Ovary (tissue), 10 donors: Measurements from ENCODE around the gene TMEM30B. TPM values are rescaled to one million over a fixed set of nuclear protein-coding genes. Genes with fewer than 3 reads are reported as not detected.

Experiments
- DNase-seq, 5 donors: peaks; one replicate each; pipeline ENCODE4 v3.0.0-alpha.2; 2019 to 2020
- H3K27ac ChIP-seq, 2 donors: fragments of 200-600 bp; one replicate each; pipeline versions ENCODE4 v1.5.1 to v1.8.0; 2019 to 2022
- H3K27me3 ChIP-seq: fragments of 200-600 bp; one replicate; pipeline ENCODE4 v1.8.0; 2022
- H3K36me3 ChIP-seq: fragments of 200-600 bp; sonication (generic); one replicate; pipeline ENCODE4 v1.5.1; 2019
- H3K4me1 ChIP-seq: one replicate; pipeline ENCODE4 v1.8.1; 2013; ENCODE audit warnings: mild to moderate bottlenecking, moderate library complexity; ENCODE audit not compliant: insufficient read depth
- H3K4me3 ChIP-seq: fragments of 200-600 bp; sonication (generic); one replicate; pipeline ENCODE4 v1.5.1; 2017
- H3K9me3 ChIP-seq, 2 donors: fragments of 200-600 bp in 1 of 2; sonication (generic) in 1 of 2; one replicate each; pipeline versions ENCODE4 v1.5.1 to v1.8.1; 2013 to 2019; ENCODE audit warnings: mild to moderate bottlenecking in 1 of 2, moderate library complexity in 1 of 2
- CTCF ChIP-seq, 3 donors: fragments of 450-650 bp in 2 of 3; fragments of 200-600 bp in 1 of 3; IDR thresholded peaks; one replicate each; pipeline versions ENCODE4 v1.5.1 to v1.8.0; 2016 to 2022; ENCODE audit warnings: antibody characterized with exemption in 3 of 3, mild to moderate bottlenecking in 1 of 3
- EP300 ChIP-seq: sonication (generic); formaldehyde crosslinking; IDR thresholded peaks from one replicate; pipeline ENCODE4 v1.6.1; 2017; ENCODE audit warnings: antibody characterized with exemption
- POLR2A ChIP-seq: fragments of 450-650 bp; IDR thresholded peaks from one replicate; pipeline ENCODE4 v1.6.1; 2017; ENCODE audit warnings: antibody characterized with exemption, mild to moderate bottlenecking, moderate library complexity
- WGBS, 3 donors: extraction: QIAGEN DNeasy Blood & Tissue Kit in 1 of 3; methylation state at CpG; one replicate each; pipeline versions ENCODE4 v1.1.5 to v1.1.7; 2013 to 2017; 5-methylcytosine and 5-hydroxymethylcytosine counted together
- intact Hi-C, 4 donors: fragments of 100-400 bp; cut with DNase I; formaldehyde crosslinking; loops; one replicate each; pipeline versions ENCODE4 v1.11.0 to v1.15.1; 2022 to 2023
- long read RNA-seq, 3 donors: library from polyadenylated mRNA in 2 of 3; unstranded in 2 of 3; transcript quantifications; one replicate each; pipeline ENCODE4 v2.0.0 and lab custom pipeline, GENCODE V29; 2021 to 2026
- polyA plus RNA-seq, 2 donors: library from polyadenylated mRNA; stranded (reverse); fragments of 200-250 nt in 1 of 2; fragments of 350-450 nt in 1 of 2; fragmentation: Illumina TruSeq in 1 of 2; extraction: RNeasy Lipid Tissue Mini Kit (QIAGEN cat#74804) in 1 of 2; gene quantifications; one replicate each; pipeline ENCODE4 v1.2.3, GENCODE V29; 2013 to 2014
- total RNA-seq, 7 donors: library from RNA; depleted of rRNA in 2 of 7; stranded (reverse); fragments of >200 nt in 2 of 7; fragmentation: NEBNext Ultra II Directional in 3 of 7; extraction: Animal tissue kit (Norgen Biotek cat#: 25700) in 3 of 7; gene quantifications; one replicate each; pipeline versions ENCODE4 v1.1.0 to v1.2.4, GENCODE V29; 2016 to 2023
- donor health status: DM: no; HTN: no; CAD: no; lungs with moderate emphysema.
- donor health status: DM: no; HTN: no; CAD: no.
- donor health status: Bipolar disorder and iron deficiency.
- donor health status: DM: yes; HTN: yes; CAD: no.
- donor health status: DM: no; HTN: no; CAD: no.
- donor health status: DM: yes; HTN: yes; CAD: no.

TMEM30B gene
- 10 to 100 TPM in 1 of 7 donors, 1 to 10 TPM in 6; 1.2 to 35.3 (median 3.5) TPM for total RNA-seq
- 1 to 10 TPM; 2.3 to 5.4 TPM for polyA plus RNA-seq
- long read RNA-seq, donor 1, full-length matches to known transcripts = 9 of 9 reads
- long read RNA-seq, donor 1, partial matches to known transcripts = 0 of 9 reads
- long read RNA-seq, donor 1, other reads (novel, unspliced or antisense) = 0 of 9 reads
- long read RNA-seq, donor 2, full-length matches to known transcripts = 4 of 4 reads
- long read RNA-seq, donor 2, partial matches to known transcripts = 0 of 4 reads
- long read RNA-seq, donor 2, other reads (novel, unspliced or antisense) = 0 of 4 reads
- long read RNA-seq, donor 3, full-length matches to known transcripts = 52 of 52 reads
- long read RNA-seq, donor 3, partial matches to known transcripts = 0 of 52 reads
- long read RNA-seq, donor 3, other reads (novel, unspliced or antisense) = 0 of 52 reads

GRCh38 chr14:61281186-61281947 lies at the start of gene TMEM30B:
TMEM30B (minus strand) TSS chr14:61281338; CDS start chr14:61281147, 191 bp downstream.
- Histone ChIP-seq H3K4me1 (peaks cover 4% of the 10 kb centered on the region), H3K4me3 (peak within 1 kb of the TSS; percentile 45), H3K36me3 (no peaks in the 10 kb centered on the region), H3K9me3 (peaks cover 0 to 2% of the 10 kb centered on the region in 2 donors), H3K27me3 (peaks cover 2% of the 10 kb centered on the region), H3K27ac (peak within 1 kb of the TSS; percentile 74 to 90)
- no peak for TF ChIP-seq EP300
- no peak for TF ChIP-seq CTCF (IDR thresholded peaks at IDR 0.05)
- TF ChIP-seq POLR2A = no peak
- intact Hi-C loops = no loop called here
- WGBS, 3 donors = 19 to 27% (median 19%) methylated on average over 30 to 43 of the region's 43 CpGs
- DNase-seq = peak in 3 of 5 donors; percentile 17 to 23 (median 19)

- TF ChIP-seq EP300 (no peak), CTCF (IDR thresholded peaks at IDR 0.05) (no peak), POLR2A (no peak)
- Histone ChIP-seq H3K4me3 (no peak overlapping the region), H3K27me3 (no peaks in the 10 kb centered on the region), H3K27ac (no peak overlapping the region), H3K36me3 (no peaks in the 10 kb centered on the region), H3K9me3 (no peaks in the 10 kb centered on the region), H3K4me1 (no peaks in the 10 kb centered on the region)
- WGBS, 3 donors = 28 to 35% (median 29%) methylated on average over 1 of the region's 1 CpG
- no peak for DNase-seq
- intact Hi-C loops = no loop called here
Observed at GRCh38 chr14:61330511-61330910, 49.4 kb upstream of the TMEM30B start.

- H3K4me1 ChIP-seq = no peaks in the 10 kb centered on the region
- H3K27me3 ChIP-seq = no peaks in the 10 kb centered on the region
- H3K27ac ChIP-seq = no peak overlapping the region
- no peak for DNase-seq
- WGBS, 3 donors = 91 to 92% (median 92%) methylated on average over 8 of the region's 8 CpGs
- H3K9me3 ChIP-seq = no peaks in the 10 kb centered on the region
- no peak for TF ChIP-seq POLR2A
- no peak for TF ChIP-seq CTCF (IDR thresholded peaks at IDR 0.05)
- no peaks in the 10 kb centered on the region for H3K36me3 ChIP-seq
- intact Hi-C loops = no loop called here
- no peak overlapping the region for H3K4me3 ChIP-seq
Observed at GRCh38 chr14:61329478-61330051, 48.4 kb upstream of the TMEM30B start.

- intact Hi-C loops = no loop called here
- Histone ChIP-seq H3K4me1 (no peaks in the 10 kb centered on the region), H3K9me3 (no peaks in the 10 kb centered on the region), H3K27ac (no peak overlapping the region), H3K36me3 (no peaks in the 10 kb centered on the region), H3K4me3 (no peak overlapping the region), H3K27me3 (no peaks in the 10 kb centered on the region)
- no peak for DNase-seq
- WGBS, 3 donors = 93 to 97% (median 97%) methylated on average over 4 of the region's 4 CpGs
- no peak for TF ChIP-seq CTCF (IDR thresholded peaks at IDR 0.05)
Observed at GRCh38 chr14:61328626-61329262, 47.6 kb upstream of the TMEM30B start.
